ENCODE results near the gene SP4.

GRCh38 chr7:21468969-21469368 lies 41.1 kb downstream of the SP4 start:
- no peak for TF ChIP-seq CTCF (IDR thresholded peaks at IDR 0.05)
- TF ChIP-seq POLR2A (IDR thresholded peaks at IDR 0.05): no peak

Measured in ovary (tissue), 3 donors.